GM12865 (cell line): ENCODE results near the gene DNAH10.

Experiments
- DNase-seq: peaks from one replicate; pipeline ENCODE4 v3.0.0; 2010; ENCODE audit warnings: low read depth
- H3K4me3 ChIP-seq: 2 replicates; pipeline ENCODE4 v1.5.1; 2011; ENCODE audit warnings: mild to moderate bottlenecking, low read depth, low read length, control low read depth
- CTCF ChIP-seq: IDR thresholded peaks from 2 replicates; pipeline ENCODE4 v1.5.1; 2011; ENCODE audit warnings: low read length, control low read depth, low read depth, inconsistent platforms; ENCODE audit not compliant: insufficient read depth; ENCODE audit errors: missing control alignments

The DNAH10 gene

GRCh38 chr12:123971449-123971769, 209.3 kb downstream of the DNAH10 start:
- H3K4me3 ChIP-seq = peak overlapping the region; percentile 64
- no peak for TF ChIP-seq CTCF
- DNase-seq = no peak

- peak; percentile 40 for DNase-seq
- TF ChIP-seq CTCF = no peak
- H3K4me3 ChIP-seq = peak overlapping the region; percentile 64
These were observed 209.8 kb downstream of the DNAH10 start for GRCh38 chr12:123971770-123972456.

GRCh38 chr12:123972457-123973401, 210.6 kb downstream of the DNAH10 start, which contains the start of the genes CCDC92 and ZNF664:
TSS of gene CCDC92 (minus strand) at chr12:123972831. CDS start at chr12:123944305, 28,526 bp downstream.
TSS of gene ZNF664 (plus strand) at chr12:123973215. CDS start at chr12:124012145, 38,930 bp downstream.
- peak within 1 kb of the TSS; percentile 69 for H3K4me3 ChIP-seq
- DNase-seq = peak; percentile 96
- TF ChIP-seq CTCF = peak; percentile 26

DNA sequence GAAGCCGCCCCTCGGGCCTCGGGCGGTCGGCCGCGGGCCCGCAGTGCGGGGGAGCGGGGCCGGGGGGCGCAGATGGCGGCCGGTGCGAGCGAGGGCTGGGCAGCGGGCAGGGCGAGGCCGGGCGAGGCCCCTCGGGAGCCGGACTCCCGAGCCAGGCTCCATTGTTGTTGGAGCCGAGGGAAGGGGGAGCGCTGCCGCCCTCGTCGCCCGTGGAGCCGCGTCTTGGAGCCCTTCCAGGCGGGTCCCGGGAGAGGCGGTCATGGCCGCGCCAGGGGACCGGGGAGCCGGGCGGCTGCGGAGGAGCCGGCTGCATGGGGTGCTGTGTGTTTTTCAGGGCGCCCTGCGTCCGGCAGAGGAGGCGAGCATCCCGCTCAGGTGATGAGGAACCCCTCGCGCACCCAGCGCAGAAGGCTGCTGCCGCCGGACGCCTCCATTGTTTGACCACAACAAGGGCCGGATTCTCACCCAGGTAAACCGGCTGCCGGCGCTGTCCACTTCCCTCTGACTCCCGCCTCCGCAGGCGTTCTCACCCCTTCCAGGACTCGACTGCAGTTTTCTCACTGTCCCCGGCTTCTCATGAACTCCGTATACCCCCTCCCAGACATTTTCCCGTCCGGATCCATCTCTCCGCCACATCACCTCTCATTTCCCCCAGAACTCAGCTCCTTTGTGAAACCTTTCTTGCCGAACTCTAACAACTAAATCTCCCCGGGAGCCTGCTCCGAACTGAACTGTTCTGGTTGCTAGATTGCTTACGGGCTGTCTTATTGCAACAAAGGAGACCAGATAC, 211.6 kb downstream of the DNAH10 start:
- no peak for TF ChIP-seq CTCF
- peak; percentile 51 for DNase-seq
- peak overlapping the region; percentile 69 for H3K4me3 ChIP-seq

DNA sequence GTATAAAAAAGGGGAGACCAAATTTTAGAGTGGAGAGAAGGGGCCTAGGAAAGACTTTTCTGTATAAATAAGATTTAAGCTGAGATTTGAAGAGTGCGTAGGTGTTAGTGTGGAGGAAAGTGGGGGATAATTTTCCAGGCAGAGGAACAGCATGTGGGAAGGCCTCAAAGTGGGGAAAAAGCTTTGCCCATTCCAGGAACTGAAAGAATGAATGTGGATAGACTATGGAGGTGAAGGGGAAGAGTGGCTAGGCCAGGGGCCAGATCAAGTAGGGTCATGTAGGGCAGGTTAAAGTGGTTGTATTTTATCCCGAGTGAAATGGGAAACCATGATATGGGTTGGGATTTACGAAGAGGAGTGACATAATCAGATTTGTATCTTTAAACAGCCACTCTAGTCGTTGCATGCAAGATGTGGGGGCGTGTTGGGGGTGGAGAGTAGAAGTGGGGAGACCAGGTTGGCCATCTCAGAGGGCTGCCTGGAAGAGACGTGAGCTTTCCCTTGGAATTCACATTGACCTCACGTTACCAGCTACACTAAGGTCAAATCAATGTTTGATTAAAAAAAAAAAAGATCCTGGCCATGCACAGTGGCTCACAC, 214.2 kb downstream of the DNAH10 start:
- no peak for DNase-seq
- H3K4me3 ChIP-seq = no peak overlapping the region
- TF ChIP-seq CTCF = no peak

GRCh38 chr12:123979566-123979965, 217.5 kb downstream of the DNAH10 start:
- H3K4me3 ChIP-seq = no peak overlapping the region
- no peak for TF ChIP-seq CTCF
- no peak for DNase-seq
